IMR-90 (cell line): ENCODE results near the gene ZNF584. TPM values are rescaled to one million over a fixed set of nuclear protein-coding genes. Genes with fewer than 3 reads are reported as not detected.
A peak's percentile ranks its signal among the peaks of the same experiment; 100 is the strongest.

Experiments
- ATAC-seq: fragments of 200-7000 bp; cut with Tn5 transposase; 2 replicates; pipeline ENCODE4 v1.9.1; 2020; ENCODE audit warnings: low read depth, mild to moderate bottlenecking, moderate library complexity
- BruUV-seq: library from RNA; stranded (reverse); fragments of 400-500 nt; replicated peaks from 2 replicates; lab custom pipeline; 2021; lab: Mats Ljungman, UMichigan
- CTCF ChIA-PET: fragments of 300-600 bp; formaldehyde crosslinking; extraction: SDS; loops from one replicate; lab custom pipeline; 2021; ENCODE audit warnings: antibody characterized with exemption; lab: Yijun Ruan, JAX
- POLR2A ChIA-PET: fragments of 300-600 bp; sonication (Branson Sonifier 250); formaldehyde crosslinking; loops from one replicate; lab custom pipeline; 2022; ENCODE audit warnings: antibody characterized with exemption; ENCODE audit not compliant: unreplicated experiment; lab: Charles Lee
- DNase-seq: peaks from one replicate; pipeline ENCODE4 v3.0.0; 2013
- H2AFZ ChIP-seq: replicated peaks from 2 replicates; pipeline ENCODE3; 2013; ENCODE audit warnings: low read length, mild to moderate bottlenecking; ENCODE audit not compliant: poor library complexity
- H2AK5ac ChIP-seq: 2 replicates; pipeline ENCODE4 v1.6.1; 2013; ENCODE audit warnings: low read depth, low read length, inconsistent platforms
- H2AK9ac ChIP-seq: replicated peaks from 2 replicates; pipeline ENCODE3; 2013; ENCODE audit warnings: mild to moderate bottlenecking, low read depth, low read length, moderate library complexity; ENCODE audit not compliant: poor library complexity
- H2BK120ac ChIP-seq: 2 replicates; pipeline ENCODE4 v1.6.1; 2013; ENCODE audit warnings: low read depth, low read length, inconsistent platforms
- H2BK15ac ChIP-seq: 3 replicates; pipeline ENCODE4 v1.6.1; 2013; ENCODE audit warnings: low read depth, low read length, inconsistent platforms
- H2BK20ac ChIP-seq: 2 replicates; pipeline ENCODE4 v1.6.1; 2013; ENCODE audit warnings: low read depth, mild to moderate bottlenecking, inconsistent platforms, low read length, moderate library complexity
- H2BK5ac ChIP-seq: 2 replicates; pipeline ENCODE4 v1.6.1; 2013; ENCODE audit warnings: mild to moderate bottlenecking, low read depth, low read length, inconsistent platforms; ENCODE audit not compliant: poor library complexity, severe bottlenecking
- H3K14ac ChIP-seq: replicated peaks from 2 replicates; pipeline ENCODE4 v1.6.1; 2013; ENCODE audit warnings: low read depth, low read length, inconsistent platforms
- H3K18ac ChIP-seq: 2 replicates; pipeline ENCODE4 v1.6.1; 2013; ENCODE audit warnings: low read depth, low read length, control low read depth
- H3K23ac ChIP-seq: 2 replicates; pipeline ENCODE4 v1.6.1; 2013; ENCODE audit warnings: low read depth, low read length, inconsistent platforms
- H3K27ac ChIP-seq: 2 replicates; pipeline ENCODE4 v1.5.1; 2013; ENCODE audit warnings: mild to moderate bottlenecking, control low read depth, low read length; ENCODE audit not compliant: insufficient read depth
- H3K27me3 ChIP-seq: 2 replicates; pipeline ENCODE4 v1.6.1; 2013; ENCODE audit warnings: low read length; ENCODE audit not compliant: control insufficient read depth, insufficient read depth
- H3K36me3 ChIP-seq: 2 replicates; pipeline ENCODE4 v1.6.1; 2013; ENCODE audit warnings: low read length, mixed read lengths; ENCODE audit not compliant: control insufficient read depth, insufficient read depth
- H3K4ac ChIP-seq: 2 replicates; pipeline ENCODE4 v1.6.1; 2013; ENCODE audit warnings: low read depth, low read length, inconsistent platforms
- H3K4me1 ChIP-seq: 2 replicates; pipeline ENCODE4 v1.6.1; 2013; ENCODE audit warnings: low read length, mixed read lengths; ENCODE audit not compliant: control insufficient read depth, insufficient read depth
- H3K4me2 ChIP-seq: 2 replicates; pipeline ENCODE4 v1.6.1; 2013; ENCODE audit warnings: low read depth, mild to moderate bottlenecking, control low read depth, low read length, moderate library complexity
- H3K4me3 ChIP-seq: 2 replicates; pipeline ENCODE4 v1.5.1; 2013; ENCODE audit warnings: low read depth, mild to moderate bottlenecking, control low read depth, low read length, moderate library complexity; ENCODE audit not compliant: insufficient read depth
- H3K56ac ChIP-seq: 2 replicates; pipeline ENCODE4 v1.6.1; 2013; ENCODE audit warnings: low read length, inconsistent platforms; ENCODE audit not compliant: insufficient read depth; ENCODE audit errors: extremely low read depth
- H3K79me1 ChIP-seq, 2 experiments: 2 replicates each; pipeline ENCODE4 v1.6.1; 2013; ENCODE audit warnings: low read length in 2 of 2, inconsistent platforms in 1 of 2, low read depth in 1 of 2
- H3K9ac ChIP-seq: 2 replicates; pipeline ENCODE4 v1.6.1; 2013; ENCODE audit warnings: low read depth, low read length, control low read depth
- H3K9me1 ChIP-seq: 2 replicates; pipeline ENCODE4 v1.6.1; 2013; ENCODE audit warnings: low read length, inconsistent platforms; ENCODE audit not compliant: insufficient read depth
- H3K9me3 ChIP-seq: 2 replicates; pipeline ENCODE4 v1.6.1; 2013; ENCODE audit warnings: low read length; ENCODE audit not compliant: control insufficient read depth, insufficient read depth
- H4K20me1 ChIP-seq: 2 replicates; pipeline ENCODE4 v1.6.1; 2013; ENCODE audit warnings: low read length, inconsistent platforms; ENCODE audit not compliant: insufficient read depth
- H4K5ac ChIP-seq: 2 replicates; pipeline ENCODE4 v1.6.1; 2013; ENCODE audit warnings: mild to moderate bottlenecking, low read depth, low read length, control low read depth
- H4K8ac ChIP-seq, 2 experiments: 2 replicates each; pipeline ENCODE4 v1.6.1; 2013; ENCODE audit warnings: low read depth in 2 of 2, low read length in 2 of 2, control low read depth in 1 of 2, inconsistent platforms in 1 of 2
- H4K91ac ChIP-seq: 2 replicates; pipeline ENCODE4 v1.6.1; 2013; ENCODE audit warnings: low read depth, low read length, inconsistent platforms; ENCODE audit not compliant: insufficient read depth
- BHLHE40 ChIP-seq: fragments of 150-350 bp; IDR thresholded peaks from 2 replicates; pipeline ENCODE4 v1.6.1; 2016; ENCODE audit warnings: mild to moderate bottlenecking, low read depth, low read length
- CEBPB ChIP-seq: IDR thresholded peaks from 2 replicates; pipeline ENCODE4 v1.6.1; 2012; ENCODE audit warnings: low read depth, low read length, improper control_type of control experiment
- CHD1 ChIP-seq: IDR thresholded peaks from 2 replicates; pipeline ENCODE4 v1.6.1; 2012; ENCODE audit warnings: low read depth, low read length, improper control_type of control experiment
- FOS ChIP-seq: fragments of 150-350 bp; IDR thresholded peaks from 2 replicates; pipeline ENCODE4 v1.6.1; 2016; ENCODE audit warnings: low read depth, low read length
- MAFK ChIP-seq: IDR thresholded peaks from 2 replicates; pipeline ENCODE4 v1.6.1; 2012; ENCODE audit warnings: low read depth, low read length, improper control_type of control experiment
- MAZ ChIP-seq: IDR thresholded peaks from 2 replicates; pipeline ENCODE4 v1.6.1; 2012; ENCODE audit warnings: low read depth, mild to moderate bottlenecking, low read length, improper control_type of control experiment, moderate library complexity, borderline replicate concordance
- MXI1 ChIP-seq: IDR thresholded peaks from 2 replicates; pipeline ENCODE4 v1.6.1; 2012; ENCODE audit warnings: low read depth, mild to moderate bottlenecking, low read length, moderate library complexity, borderline replicate concordance
- NFE2L2 ChIP-seq: fragments of 150-350 bp; IDR thresholded peaks from 2 replicates; pipeline ENCODE4 v1.6.1; 2016; ENCODE audit warnings: low read depth, mild to moderate bottlenecking, low read length
- POLR2A ChIP-seq: IDR thresholded peaks from 2 replicates; pipeline ENCODE4 v1.6.1; 2012; ENCODE audit warnings: mild to moderate bottlenecking, low read depth, low read length
- RAD21 ChIP-seq: IDR thresholded peaks from 2 replicates; pipeline ENCODE4 v1.6.1; 2012; ENCODE audit warnings: low read length, improper control_type of control experiment
- RCOR1 ChIP-seq: IDR thresholded peaks from 2 replicates; pipeline ENCODE4 v1.6.1; 2012; ENCODE audit warnings: mild to moderate bottlenecking, low read length, improper control_type of control experiment; ENCODE audit not compliant: insufficient replicate concordance
- RFX5 ChIP-seq: IDR thresholded peaks from 2 replicates; pipeline ENCODE4 v1.8.0; 2012; ENCODE audit warnings: low read depth, mild to moderate bottlenecking, low read length, moderate library complexity
- SMC3 ChIP-seq: fragments of 150-350 bp; IDR thresholded peaks from 2 replicates; pipeline ENCODE4 v1.6.1; 2016; ENCODE audit warnings: low read depth, mild to moderate bottlenecking, antibody characterized with exemption, low read length, moderate library complexity
- USF2 ChIP-seq: fragments of 150-350 bp; IDR thresholded peaks from 2 replicates; pipeline ENCODE4 v1.6.1; 2017; ENCODE audit warnings: mild to moderate bottlenecking, antibody characterized with exemption, low read length, low read depth
- WGBS, 2 experiments: methylation state at CpG; one replicate each; pipeline versions ENCODE4 v1.1.5 to v1.1.7; 2013; ENCODE audit warnings: missing lambda C conversion rate in 2 of 2; ENCODE audit not compliant: insufficient read length in 1 of 2; ENCODE audit errors: extremely low coverage in 2 of 2; 5-methylcytosine and 5-hydroxymethylcytosine counted together
- dilution Hi-C: fragments of 300-500 bp; cut with HindIII; formaldehyde crosslinking; loops from one replicate; pipeline ENCODE4 v1.14.3; 2018; ENCODE audit warnings: low sequenced_read_pairs; ENCODE audit not compliant: unreplicated experiment
- in situ Hi-C: fragments of 300-500 bp; cut with MboI; formaldehyde crosslinking; loops from 3 replicates; pipeline ENCODE4 v1.14.3; 2019; ENCODE audit warnings: low sequenced_read_pairs, inconsistent platforms, mixed read lengths
- intact Hi-C: fragments of 100-400 bp; cut with micrococcal nuclease; formaldehyde crosslinking; loops from 2 replicates; pipeline ENCODE4 v1.10.0; 2022
- polyA plus RNA-seq, 3 experiments: library from polyadenylated mRNA; depleted of rRNA; stranded (reverse); fragments of >200 nt; gene quantifications; 2 replicates each; pipeline ENCODE4 v1.2.3, GENCODE V29; 2012; ENCODE audit warnings: low replicate concordance in 1 of 3
- total RNA-seq: library from RNA; depleted of rRNA; stranded (reverse); fragments of >200 nt; gene quantifications from 2 replicates; pipeline ENCODE4 v1.2.3, GENCODE V29; 2012
- TF ChIP-seq, protein P1 (sequence below): conservative IDR thresholded peaks from 2 replicates; pipeline ENCODE4 v1.5.1; 2012; ENCODE audit warnings: mild to moderate bottlenecking, low read depth, low read length, improper control_type of control experiment
- TF ChIP-seq, protein P2 (sequence below): fragments of 150-350 bp; IDR thresholded peaks from 2 replicates; pipeline ENCODE4 v1.6.1; 2016; ENCODE audit warnings: low read depth, mild to moderate bottlenecking, low read length, moderate library complexity, borderline replicate concordance

ZNF584 gene
- total and polyA plus RNA-seq, 2 of the 4 experiments (the other 2 are of a cell fraction): 11.6 to 15.4 TPM

DNA sequence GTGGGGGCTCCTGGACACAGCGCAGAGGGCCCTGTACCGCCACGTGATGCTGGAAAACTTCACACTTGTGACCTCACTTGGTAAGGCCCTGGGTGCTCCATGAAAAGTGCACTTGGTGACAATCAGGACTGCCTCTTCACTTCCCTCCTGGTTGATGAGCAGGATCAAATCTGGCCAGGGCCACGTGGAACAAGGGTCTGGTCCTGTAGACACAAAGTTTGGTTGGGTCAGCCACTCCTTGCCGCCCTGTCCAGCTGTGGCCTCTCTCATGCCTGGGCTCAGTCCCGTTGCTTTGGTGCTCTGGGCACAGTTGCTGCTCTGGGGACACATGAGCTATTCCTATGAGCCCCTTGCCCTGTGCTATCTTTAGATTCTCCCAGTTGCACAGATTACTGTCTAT lies 45.3 kb downstream of the ZNF584 start:
- H3K18ac ChIP-seq: no peak overlapping the region
- no peak overlapping the region for H3K14ac ChIP-seq
- no peak overlapping the region for H3K4ac ChIP-seq
- H3K56ac ChIP-seq: no peak overlapping the region
- intact Hi-C loops: no loop called here
- H3K9ac ChIP-seq: no peak overlapping the region
- no peak for DNase-seq
- H3K4me2 ChIP-seq: no peak overlapping the region
- no peaks in the 10 kb centered on the region for H3K27me3 ChIP-seq
- H3K79me1 ChIP-seq: peaks cover 8 to 13% of the 10 kb centered on the region in 2 experiments; a peak in 2 of 4 replicates
- H4K20me1 ChIP-seq: no peaks in the 10 kb centered on the region
- TF ChIP-seq BHLHE40 (no peak), CEBPB (no peak), SMC3 (no peak), FOS (no peak), USF2 (no peak), RFX5 (no peak), RCOR1 (no peak), POLR2A (no peak), MXI1 (no peak), MAZ (no peak), RAD21 (no peak), CHD1 (no peak), NFE2L2 (no peak), MAFK (no peak)
- TF ChIP-seq, protein P1, sequence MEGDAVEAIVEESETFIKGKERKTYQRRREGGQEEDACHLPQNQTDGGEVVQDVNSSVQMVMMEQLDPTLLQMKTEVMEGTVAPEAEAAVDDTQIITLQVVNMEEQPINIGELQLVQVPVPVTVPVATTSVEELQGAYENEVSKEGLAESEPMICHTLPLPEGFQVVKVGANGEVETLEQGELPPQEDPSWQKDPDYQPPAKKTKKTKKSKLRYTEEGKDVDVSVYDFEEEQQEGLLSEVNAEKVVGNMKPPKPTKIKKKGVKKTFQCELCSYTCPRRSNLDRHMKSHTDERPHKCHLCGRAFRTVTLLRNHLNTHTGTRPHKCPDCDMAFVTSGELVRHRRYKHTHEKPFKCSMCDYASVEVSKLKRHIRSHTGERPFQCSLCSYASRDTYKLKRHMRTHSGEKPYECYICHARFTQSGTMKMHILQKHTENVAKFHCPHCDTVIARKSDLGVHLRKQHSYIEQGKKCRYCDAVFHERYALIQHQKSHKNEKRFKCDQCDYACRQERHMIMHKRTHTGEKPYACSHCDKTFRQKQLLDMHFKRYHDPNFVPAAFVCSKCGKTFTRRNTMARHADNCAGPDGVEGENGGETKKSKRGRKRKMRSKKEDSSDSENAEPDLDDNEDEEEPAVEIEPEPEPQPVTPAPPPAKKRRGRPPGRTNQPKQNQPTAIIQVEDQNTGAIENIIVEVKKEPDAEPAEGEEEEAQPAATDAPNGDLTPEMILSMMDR: no peak
- TF ChIP-seq, protein P2, sequence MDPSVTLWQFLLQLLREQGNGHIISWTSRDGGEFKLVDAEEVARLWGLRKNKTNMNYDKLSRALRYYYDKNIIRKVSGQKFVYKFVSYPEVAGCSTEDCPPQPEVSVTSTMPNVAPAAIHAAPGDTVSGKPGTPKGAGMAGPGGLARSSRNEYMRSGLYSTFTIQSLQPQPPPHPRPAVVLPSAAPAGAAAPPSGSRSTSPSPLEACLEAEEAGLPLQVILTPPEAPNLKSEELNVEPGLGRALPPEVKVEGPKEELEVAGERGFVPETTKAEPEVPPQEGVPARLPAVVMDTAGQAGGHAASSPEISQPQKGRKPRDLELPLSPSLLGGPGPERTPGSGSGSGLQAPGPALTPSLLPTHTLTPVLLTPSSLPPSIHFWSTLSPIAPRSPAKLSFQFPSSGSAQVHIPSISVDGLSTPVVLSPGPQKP: no peak
- no peaks in the 10 kb centered on the region for H3K4me1 ChIP-seq
- ChIA-PET CTCF (no interaction called here), POLR2A (no interaction called here)
- no peak overlapping the region for H2BK120ac ChIP-seq
- in situ Hi-C loops: no loop called here
- H3K4me3 ChIP-seq: no peak overlapping the region
- H2BK20ac ChIP-seq: no peak overlapping the region
- no peak overlapping the region for H3K23ac ChIP-seq
- H4K8ac ChIP-seq: no peak overlapping the region
- ATAC-seq: no peak
- no peak overlapping the region for H2BK15ac ChIP-seq
- H4K91ac ChIP-seq: no peak overlapping the region
- BruUV-seq: no TSS peak
- H2AFZ ChIP-seq: no peak overlapping the region
- peaks cover 19% of the 10 kb centered on the region for H3K36me3 ChIP-seq
- dilution Hi-C loops: no loop called here
- WGBS, 2 experiments: 94% methylated on average over 3 of the region's 6 CpGs; no CpG with 5 or more reads in 1 of the 2 experiments
- H2BK5ac ChIP-seq: no peak overlapping the region
- H3K9me3 ChIP-seq: no peaks in the 10 kb centered on the region; the same call in none of the 2 replicates
- peak overlapping the region; percentile 15 for H2AK9ac ChIP-seq
- no peak overlapping the region for H3K27ac ChIP-seq
- no peak overlapping the region for H2AK5ac ChIP-seq
- H4K5ac ChIP-seq: no peak overlapping the region
- H3K9me1 ChIP-seq: peaks cover 16% of the 10 kb centered on the region
